ENCODE data around the gene SNTG2. TPM values are rescaled to one million over a fixed set of nuclear protein-coding genes. Genes with fewer than 3 reads are reported as not detected.

The SNTG2 gene
- total RNA-seq, 5 donors from 2014 or later (not counting 1 experiment from before 2014, with no cell fraction given): 0.86 to 4.8 (median 2.7) TPM

GRCh38 chr2:925309-925708 is 25.3 kb upstream of the SNTG2 start:
- H3K27ac ChIP-seq (ENCODE audit: low read length): no peak overlapping the region
- 76% methylated on average over 4 of the region's 4 CpGs for WGBS (ENCODE audit: insufficient coverage)
- no peak overlapping the region for H3K4me3 Mint-ChIP-seq
- no peaks in the 10 kb centered on the region for H3K36me3 Mint-ChIP-seq
- no peaks in the 10 kb centered on the region for H3K36me3 ChIP-seq (ENCODE audit: control insufficient read depth in 2 of 2, extremely low read depth in 1 of 2, insufficient read depth in 1 of 2, low read length in 1 of 2)
- peaks cover 0 to 22% of the 10 kb centered on the region in 2 donors for H3K27me3 Mint-ChIP-seq
- no peak overlapping the region for H3K27ac Mint-ChIP-seq
- no peaks in the 10 kb centered on the region for H3K9me3 ChIP-seq
- no peaks in the 10 kb centered on the region for H3K4me1 ChIP-seq (ENCODE audit: control insufficient read depth in 1 of 2, extremely low read depth in 1 of 2, insufficient read depth in 2 of 2, low read length in 2 of 2)
- ChIA-PET CTCF (no interaction called here), POLR2A (no interaction called here)
- peaks cover 0 to 15% of the 10 kb centered on the region in 2 experiments for H3K27me3 ChIP-seq (replicated peaks in 1 of 2; ENCODE audit: control insufficient read depth in 2 of 2, extremely low read depth in 1 of 2, insufficient read depth in 2 of 2, low read length in 1 of 2)
- no peak overlapping the region for H3K4me3 ChIP-seq (ENCODE audit: control insufficient read depth in 1 of 2, extremely low read depth in 1 of 2, low read length in 1 of 2)
- H3K4me1 Mint-ChIP-seq: no peaks in the 10 kb centered on the region
- no peaks in the 10 kb centered on the region for H3K9me3 Mint-ChIP-seq
- no peak for ATAC-seq (replicated peaks in 1 of 4)
- no peak for DNase-seq

- no peak overlapping the region for H3K27ac ChIP-seq (ENCODE audit: low read length)
- CTCF ChIA-PET: no interaction called here
- H3K4me1 ChIP-seq (ENCODE audit: control insufficient read depth in 1 of 2, extremely low read depth in 1 of 2, insufficient read depth in 2 of 2, low read length in 2 of 2): no peaks in the 10 kb centered on the region
- no peak overlapping the region for H3K4me3 ChIP-seq (ENCODE audit: control insufficient read depth in 1 of 2, extremely low read depth in 1 of 2, low read length in 1 of 2)
- no peak for ATAC-seq (replicated peaks in 1 of 4)
- no peaks in the 10 kb centered on the region for H3K9me3 ChIP-seq
- no peak for DNase-seq
- peaks cover 0 to 12% of the 10 kb centered on the region in 2 experiments for H3K27me3 ChIP-seq (replicated peaks in 1 of 2; ENCODE audit: control insufficient read depth in 2 of 2, extremely low read depth in 1 of 2, insufficient read depth in 2 of 2, low read length in 1 of 2)
- Mint-ChIP-seq H3K4me1 (no peaks in the 10 kb centered on the region), H3K27ac (no peak overlapping the region), H3K4me3 (no peak overlapping the region), H3K27me3 (peaks cover 0 to 22% of the 10 kb centered on the region in 2 donors), H3K36me3 (no peaks in the 10 kb centered on the region), H3K9me3 (no peaks in the 10 kb centered on the region)
- 66% methylated on average over 4 of the region's 8 CpGs for WGBS (ENCODE audit: insufficient coverage)
- POLR2A ChIA-PET: no interaction called here
- H3K36me3 ChIP-seq (ENCODE audit: control insufficient read depth in 2 of 2, extremely low read depth in 1 of 2, insufficient read depth in 1 of 2, low read length in 1 of 2): no peaks in the 10 kb centered on the region
Observed at GRCh38 chr2:925711-926110, 24.9 kb upstream of the SNTG2 start.

GRCh38 chr2:926259-926793 is 24.3 kb upstream of the SNTG2 start:
- H3K27ac Mint-ChIP-seq: no peak overlapping the region
- CTCF ChIA-PET: no interaction called here

GRCh38 chr2:926896-927295 is 23.8 kb upstream of the SNTG2 start:
- Histone ChIP-seq H3K36me3 (ENCODE audit: control insufficient read depth in 2 of 2, extremely low read depth in 1 of 2, insufficient read depth in 1 of 2, low read length in 1 of 2) (no peaks in the 10 kb centered on the region), H3K4me1 (ENCODE audit: control insufficient read depth in 1 of 2, extremely low read depth in 1 of 2, insufficient read depth in 2 of 2, low read length in 2 of 2) (no peaks in the 10 kb centered on the region), H3K9me3 (no peaks in the 10 kb centered on the region), H3K27me3 (replicated peaks in 1 of 2; ENCODE audit: control insufficient read depth in 2 of 2, extremely low read depth in 1 of 2, insufficient read depth in 2 of 2, low read length in 1 of 2) (peaks cover 0 to 11% of the 10 kb centered on the region in 2 experiments), H3K4me3 (ENCODE audit: control insufficient read depth in 1 of 2, extremely low read depth in 1 of 2, low read length in 1 of 2) (no peak overlapping the region), H3K27ac (ENCODE audit: low read length) (no peak overlapping the region)
- Mint-ChIP-seq H3K9me3 (no peaks in the 10 kb centered on the region), H3K4me3 (no peak overlapping the region), H3K4me1 (no peaks in the 10 kb centered on the region), H3K27ac (no peak overlapping the region), H3K27me3 (peaks cover 0 to 22% of the 10 kb centered on the region in 2 donors), H3K36me3 (no peaks in the 10 kb centered on the region)
- ATAC-seq (replicated peaks in 1 of 4) (no peak), DNase-seq (no peak)
- ChIA-PET CTCF (no interaction called here), POLR2A (no interaction called here)
- 88% methylated on average over 6 of the region's 9 CpGs for WGBS (ENCODE audit: insufficient coverage)

More at GRCh38 chr2:926259-926793, 24.3 kb upstream of the SNTG2 start:
- Histone ChIP-seq H3K9me3 (no peaks in the 10 kb centered on the region), H3K4me3 (ENCODE audit: control insufficient read depth in 1 of 2, extremely low read depth in 1 of 2, low read length in 1 of 2) (no peak overlapping the region), H3K4me1 (ENCODE audit: control insufficient read depth in 1 of 2, extremely low read depth in 1 of 2, insufficient read depth in 2 of 2, low read length in 2 of 2) (no peaks in the 10 kb centered on the region), H3K27ac (ENCODE audit: low read length) (no peak overlapping the region), H3K27me3 (replicated peaks in 1 of 2; ENCODE audit: control insufficient read depth in 2 of 2, extremely low read depth in 1 of 2, insufficient read depth in 2 of 2, low read length in 1 of 2) (peaks cover 0 to 11% of the 10 kb centered on the region in 2 experiments), H3K36me3 (ENCODE audit: control insufficient read depth in 2 of 2, extremely low read depth in 1 of 2, insufficient read depth in 1 of 2, low read length in 1 of 2) (no peaks in the 10 kb centered on the region)
- DNase-seq (no peak), ATAC-seq (replicated peaks in 1 of 4) (no peak)
- 81% methylated on average over 7 of the region's 12 CpGs for WGBS (ENCODE audit: insufficient coverage)
- POLR2A ChIA-PET: no interaction called here
- Mint-ChIP-seq H3K4me1 (no peaks in the 10 kb centered on the region), H3K4me3 (no peak overlapping the region), H3K9me3 (no peaks in the 10 kb centered on the region), H3K27me3 (peaks cover 0 to 22% of the 10 kb centered on the region in 2 donors), H3K36me3 (no peaks in the 10 kb centered on the region)

- no peak overlapping the region for H3K27ac ChIP-seq (ENCODE audit: low read length)
- H3K4me3 ChIP-seq (ENCODE audit: control insufficient read depth in 1 of 2, extremely low read depth in 1 of 2, low read length in 1 of 2): no peak overlapping the region
- 79% methylated on average over 16 of the region's 16 CpGs for WGBS (ENCODE audit: insufficient coverage)
Observed at GRCh38 chr2:929011-929735, 21.5 kb upstream of the SNTG2 start.

GRCh38 chr2:929925-930324 is 20.7 kb upstream of the SNTG2 start:
- Histone ChIP-seq H3K27me3 (replicated peaks in 1 of 2; ENCODE audit: control insufficient read depth in 2 of 2, extremely low read depth in 1 of 2, insufficient read depth in 2 of 2, low read length in 1 of 2) (peaks cover 0 to 11% of the 10 kb centered on the region in 2 experiments), H3K4me1 (ENCODE audit: control insufficient read depth in 1 of 2, extremely low read depth in 1 of 2, insufficient read depth in 2 of 2, low read length in 2 of 2) (no peaks in the 10 kb centered on the region), H3K27ac (ENCODE audit: low read length) (no peak overlapping the region), H3K9me3 (no peaks in the 10 kb centered on the region), H3K36me3 (ENCODE audit: control insufficient read depth in 2 of 2, extremely low read depth in 1 of 2, insufficient read depth in 1 of 2, low read length in 1 of 2) (no peaks in the 10 kb centered on the region), H3K4me3 (ENCODE audit: control insufficient read depth in 1 of 2, extremely low read depth in 1 of 2, low read length in 1 of 2) (no peak overlapping the region)
- POLR2A ChIA-PET: no interaction called here
- Mint-ChIP-seq H3K27me3 (peaks cover 0 to 15% of the 10 kb centered on the region in 2 donors), H3K4me3 (no peak overlapping the region), H3K9me3 (no peaks in the 10 kb centered on the region), H3K4me1 (no peaks in the 10 kb centered on the region), H3K36me3 (no peaks in the 10 kb centered on the region), H3K27ac (no peak overlapping the region)
- CTCF ChIA-PET: no interaction called here
- 92% methylated on average over 14 of the region's 14 CpGs for WGBS (ENCODE audit: insufficient coverage)
- DNase-seq: no peak
- ATAC-seq (replicated peaks in 1 of 4): no peak

More at GRCh38 chr2:929011-929735, 21.5 kb upstream of the SNTG2 start:
- H3K27me3 Mint-ChIP-seq: peaks cover 0 to 20% of the 10 kb centered on the region in 2 donors
- no peaks in the 10 kb centered on the region for H3K4me1 Mint-ChIP-seq
- no peaks in the 10 kb centered on the region for H3K9me3 Mint-ChIP-seq
- ATAC-seq (replicated peaks in 1 of 4): no peak
- H3K27ac Mint-ChIP-seq: no peak overlapping the region
- no peaks in the 10 kb centered on the region for H3K4me1 ChIP-seq (ENCODE audit: control insufficient read depth in 1 of 2, extremely low read depth in 1 of 2, insufficient read depth in 2 of 2, low read length in 2 of 2)
- H3K9me3 ChIP-seq: no peaks in the 10 kb centered on the region
- no peaks in the 10 kb centered on the region for H3K36me3 Mint-ChIP-seq
- ChIA-PET POLR2A (no interaction called here), CTCF (no interaction called here)
- peaks cover 0 to 11% of the 10 kb centered on the region in 2 experiments for H3K27me3 ChIP-seq (replicated peaks in 1 of 2; ENCODE audit: control insufficient read depth in 2 of 2, extremely low read depth in 1 of 2, insufficient read depth in 2 of 2, low read length in 1 of 2)
- no peak for DNase-seq
- H3K36me3 ChIP-seq (ENCODE audit: control insufficient read depth in 2 of 2, extremely low read depth in 1 of 2, insufficient read depth in 1 of 2, low read length in 1 of 2): no peaks in the 10 kb centered on the region
- H3K4me3 Mint-ChIP-seq: no peak overlapping the region

All from T-cell (primary cell).